SK-N-MC (cell line): Measurements from ENCODE around the gene ICAM4.
"Not testable (repeated sequence)": the region's sequence is repeated elsewhere in the genome, so short reads cannot be mapped to it uniquely, and the experiment has no call there.

Experiments used
- DNase-seq: peaks from one replicate; pipeline ENCODE4 v3.0.0-alpha.2; 2011; ENCODE audit warnings: low read depth, low spot score
- H3K27ac ChIP-seq: fragments of 200-600 bp; sonication (generic); 2 replicates; pipeline ENCODE4 v1.5.1; 2016; ENCODE audit warnings: mixed run types
- H3K36me3 ChIP-seq: fragments of 200-600 bp; sonication (generic); 2 replicates; pipeline ENCODE4 v1.6.1; 2017; ENCODE audit warnings: antibody characterized with exemption, low read length, mixed read lengths; ENCODE audit not compliant: insufficient read depth
- H3K4me3 ChIP-seq: fragments of 200-600 bp; sonication (generic); 2 replicates; pipeline ENCODE4 v1.5.1; 2016
- H3K9ac ChIP-seq: fragments of 200-600 bp; sonication (generic); 2 replicates; pipeline ENCODE4 v1.8.0; 2017; ENCODE audit warnings: mixed run types, mixed read lengths; ENCODE audit not compliant: insufficient read length
- H3K9me3 ChIP-seq: fragments of 200-600 bp; sonication (generic); 2 replicates; pipeline ENCODE4 v1.6.1; 2017; ENCODE audit warnings: low read depth, mild to moderate bottlenecking, antibody characterized with exemption, low read length, moderate library complexity, mixed read lengths
- EZH2 ChIP-seq: fragments of 200-600 bp; sonication (generic); IDR thresholded peaks from one replicate; pipeline ENCODE4 v1.6.1; 2017; ENCODE audit warnings: antibody characterized with exemption
- FOXP2 ChIP-seq: optimal IDR thresholded peaks from 2 replicates; pipeline ENCODE3; 2011; ENCODE audit warnings: mild to moderate bottlenecking, moderate library complexity; ENCODE audit not compliant: insufficient read depth; ENCODE audit errors: extremely low read length, control extremely low read depth
- POLR2AphosphoS5 ChIP-seq: IDR thresholded peaks from 2 replicates; pipeline ENCODE4 v1.6.1; 2012; ENCODE audit warnings: mild to moderate bottlenecking, low read depth, low read length, borderline replicate concordance

The ICAM4 gene

GRCh38 chr19:10334588-10335351 lies 48.0 kb downstream of the ICAM4 start:
- H3K9me3 ChIP-seq, result no peaks in the 10 kb centered on the region
- peaks cover 9% of the 10 kb centered on the region; the same call in 1 of the 2 replicates for H3K36me3 ChIP-seq
- no peak overlapping the region for H3K27ac ChIP-seq
- H3K9ac ChIP-seq, result peak overlapping the region; percentile 6
- H3K4me3 ChIP-seq, result peak overlapping the region; percentile 88
- DNase-seq, result no peak
- no peak for TF ChIP-seq EZH2
- no peak for TF ChIP-seq FOXP2
- TF ChIP-seq POLR2AphosphoS5, result peak; percentile 30; the same call in 1 of the 2 replicates

DNA sequence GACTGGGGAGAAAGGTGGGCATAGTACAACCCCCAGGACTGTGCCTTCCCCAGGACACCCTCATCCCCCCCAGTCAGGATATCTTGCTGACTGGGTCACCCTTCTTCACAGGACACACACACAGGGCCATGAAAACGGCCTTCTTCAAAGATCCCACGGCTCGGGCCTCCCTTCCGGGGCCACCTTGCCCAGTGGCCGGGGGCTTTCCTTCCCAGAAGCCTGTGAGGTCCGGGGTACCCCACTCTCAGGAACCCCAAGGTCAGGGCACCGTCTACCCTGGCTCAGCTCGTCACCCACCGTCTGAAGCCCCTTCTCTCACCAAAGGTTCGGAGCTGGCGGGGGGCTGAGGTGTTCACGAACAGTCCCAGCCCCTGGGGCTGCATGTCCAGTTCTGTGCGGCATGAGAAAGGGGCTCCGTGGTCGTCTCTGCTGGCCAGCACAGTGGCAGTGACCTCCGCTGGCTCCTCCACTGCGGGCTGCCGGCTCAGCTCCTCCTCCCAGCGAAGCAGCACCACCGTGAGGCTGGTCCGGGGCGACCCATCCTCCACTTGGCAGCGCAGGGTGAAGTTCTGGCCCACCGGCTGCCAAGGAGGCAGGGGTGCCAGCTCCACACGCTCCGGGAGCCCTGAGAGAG lies 48.7 kb downstream of the ICAM4 start:
- no peak for DNase-seq

GRCh38 chr19:10336725-10337124 lies 50.0 kb downstream of the ICAM4 start:
- not testable (repeated sequence) for H3K9me3 ChIP-seq, H3K27ac ChIP-seq, H3K4me3 ChIP-seq, H3K9ac ChIP-seq, DNase-seq, H3K36me3 ChIP-seq

More for the DNA sequence above, 48.7 kb downstream of the ICAM4 start:
- no peak overlapping the region for H3K27ac ChIP-seq
- H3K9me3 ChIP-seq, result no peaks in the 10 kb centered on the region
- no peak overlapping the region for H3K9ac ChIP-seq
- peaks cover 2% of the 10 kb centered on the region; the same call in 1 of the 2 replicates for H3K36me3 ChIP-seq
- H3K4me3 ChIP-seq, result peak overlapping the region; percentile 88
- no peak for TF ChIP-seq POLR2AphosphoS5
- no peak for TF ChIP-seq FOXP2
- no peak for TF ChIP-seq EZH2
